HepG2 (cell line): Measurements from ENCODE around the gene IL17C. TPM values are rescaled to one million over a fixed set of nuclear protein-coding genes. Genes with fewer than 3 reads are reported as not detected.

Source experiments
- ARHGAP35 ChIP-seq: sonication (generic); formaldehyde crosslinking; IDR thresholded peaks from 2 replicates; pipeline ENCODE4 v1.9.0; 2022; ENCODE audit warnings: mild to moderate bottlenecking, inconsistent platforms, moderate library complexity, missing genetic modification reagents, borderline replicate concordance
- ATF5 ChIP-seq: sonication (generic); formaldehyde crosslinking; IDR thresholded peaks from 2 replicates; pipeline ENCODE4 v1.4.0; 2020; ENCODE audit warnings: mild to moderate bottlenecking, low read depth, missing genetic modification reagents
- GFI1 ChIP-seq: sonication (generic); formaldehyde crosslinking; IDR thresholded peaks from 2 replicates; pipeline ENCODE4 v1.5.0; 2020; ENCODE audit warnings: missing genetic modification reagents, mild to moderate bottlenecking, borderline replicate concordance
- KLF13 ChIP-seq: sonication (generic); formaldehyde crosslinking; IDR thresholded peaks from 2 replicates; pipeline ENCODE4 v1.4.0; 2020; ENCODE audit warnings: mild to moderate bottlenecking, missing genetic modification reagents
- MBNL3 ChIP-seq: fragments of 250-450 bp; sonication (Bioruptor Pico); conservative IDR thresholded peaks from 2 replicates; pipeline ENCODE4 v1.8.0; 2022; ENCODE audit warnings: mild to moderate bottlenecking, inconsistent platforms
- MEF2D ChIP-seq: sonication (generic); formaldehyde crosslinking; IDR thresholded peaks from 2 replicates; pipeline ENCODE4 v1.5.1; 2020; ENCODE audit warnings: mild to moderate bottlenecking, missing genetic modification reagents
- YY1 ChIP-seq: IDR thresholded peaks from 2 replicates; pipeline ENCODE4 v1.6.1; 2011; ENCODE audit warnings: low read length, low read depth, moderate library complexity, mild to moderate bottlenecking; ENCODE audit not compliant: insufficient read depth, insufficient replicate concordance
- ZBTB2 ChIP-seq: sonication (generic); formaldehyde crosslinking; IDR thresholded peaks from 2 replicates; pipeline ENCODE4 v1.8.0; 2022; ENCODE audit warnings: low read depth, missing genetic modification reagents
- ZNF142 ChIP-seq: sonication (generic); formaldehyde crosslinking; IDR thresholded peaks from 2 replicates; pipeline ENCODE4 v1.4.0; 2020; ENCODE audit warnings: missing genetic modification reagents
- ZNF280D ChIP-seq: sonication (generic); formaldehyde crosslinking; IDR thresholded peaks from 2 replicates; pipeline ENCODE4 v1.5.1; 2020; ENCODE audit warnings: mild to moderate bottlenecking, missing genetic modification reagents
- ZNF331 ChIP-seq: sonication (generic); formaldehyde crosslinking; IDR thresholded peaks from 2 replicates; pipeline ENCODE4 v1.4.0; 2020; ENCODE audit warnings: missing genetic modification reagents
- ZNF44 ChIP-seq: sonication (generic); formaldehyde crosslinking; IDR thresholded peaks from 2 replicates; pipeline ENCODE4 v1.5.1; 2020; ENCODE audit warnings: mild to moderate bottlenecking, missing genetic modification reagents
- ZNF777 ChIP-seq: sonication (generic); formaldehyde crosslinking; IDR thresholded peaks from 2 replicates; pipeline ENCODE4 v1.4.0; 2020; ENCODE audit warnings: missing genetic modification reagents
- ZNF878 ChIP-seq: sonication (generic); formaldehyde crosslinking; IDR thresholded peaks from 2 replicates; pipeline ENCODE4 v1.8.1; 2023; ENCODE audit warnings: mild to moderate bottlenecking, missing genetic modification reagents, moderate library complexity
- ZSCAN20 ChIP-seq: sonication (generic); formaldehyde crosslinking; IDR thresholded peaks from 2 replicates; pipeline ENCODE4 v1.4.0; 2020; ENCODE audit warnings: missing genetic modification reagents, mild to moderate bottlenecking, borderline replicate concordance
- polyA plus RNA-seq, 8 experiments: library from polyadenylated mRNA; depleted of rRNA in 3 of 8; stranded (reverse) in 7 of 8; unstranded in 1 of 8; fragments of >200 nt; fragmentation: Illumina TruSeq in 4 of 8; extraction: Trizol in 4 of 8; gene quantifications; 2 replicates each; pipeline versions ENCODE4 v1.2.1 to v1.2.3, GENCODE V29; 2011 to 2016; ENCODE audit warnings: low read depth in 4 of 8, missing spikeins in 1 of 8, mixed read lengths in 1 of 8; ENCODE audit not compliant: insufficient read depth in 1 of 8
- total RNA-seq, 5 experiments: library from RNA; depleted of rRNA; stranded (reverse); fragments of >200 nt; fragmentation: Illumina TruSeq; extraction: Trizol; gene quantifications; 2 replicates each; pipeline ENCODE4 v1.2.3, GENCODE V29; 2016; ENCODE audit warnings: low read depth in 1 of 5

The IL17C gene
- total and polyA plus RNA-seq, 2 of the 13 experiments (the other 11 are each of a cell fraction or from before 2014, with no cell fraction given), result not detected

GRCh38 chr16:88686439-88687253 is 48.3 kb downstream of the IL17C start, which contains the start of gene SNAI3 (continued):
- TF ChIP-seq ZNF142 (CRISPR knock-in tag) (peak; percentile 29; the same call in 1 of the 2 replicates), MBNL3 (CRISPR knock-in tag) (no peak), MEF2D (CRISPR knock-in tag) (peak; percentile 38; the same call in 1 of the 2 replicates), ZNF280D (CRISPR knock-in tag) (0 out of 2 replicates have a peak, but pooled peaks have one; percentile 44), ZNF44 (no peak), GFI1 (CRISPR knock-in tag) (peak; percentile 26; the same call in 1 of the 2 replicates), KLF13 (no peak), ARHGAP35 (CRISPR knock-in tag) (peak; percentile 76), YY1 (no peak), ZSCAN20 (CRISPR knock-in tag) (no peak), ZNF878 (CRISPR knock-in tag) (no peak), ZNF777 (CRISPR knock-in tag) (peak; percentile 94), ZBTB2 (CRISPR knock-in tag) (0 out of 2 replicates have a peak, but pooled peaks have one; percentile 17), ZNF331 (CRISPR knock-in tag) (peak; percentile 8; the same call in 1 of the 2 replicates), ATF5 (CRISPR knock-in tag) (no peak; the same call in 1 of the 2 replicates)
